ENCODE measurements around the gene VPS39.

The VPS39 gene

DNA sequence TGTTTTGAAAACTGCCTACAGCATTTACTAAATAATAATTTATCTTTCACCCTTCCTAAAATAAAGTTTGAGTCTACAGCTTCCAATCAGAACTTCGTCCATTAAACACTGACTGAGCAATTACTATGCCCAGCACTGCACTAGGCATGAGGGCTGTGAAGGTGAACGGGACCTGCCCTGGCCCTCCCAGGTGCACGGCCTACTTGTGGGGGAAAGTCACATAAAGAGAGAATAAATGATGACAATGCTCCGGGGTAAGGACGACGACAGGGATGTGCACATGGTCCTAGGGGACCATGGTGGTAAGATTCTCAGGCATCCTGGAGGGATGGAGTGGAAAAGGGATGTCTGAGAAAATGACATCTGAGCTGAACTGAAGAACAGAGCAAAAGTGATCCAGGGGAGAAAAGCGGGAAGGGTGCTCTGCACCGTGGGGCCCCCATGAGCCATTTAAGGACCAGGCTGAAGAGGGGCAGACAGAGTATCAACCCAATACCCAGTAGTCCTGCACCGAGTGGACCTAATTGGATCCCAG is 63.2 kb downstream of the VPS39 start:
- no peak overlapping the region for H3K4me3 ChIP-seq (ENCODE audit: low read depth, low read length)
- no peaks in the 10 kb centered on the region for H3K79me2 ChIP-seq (ENCODE audit: control insufficient read depth, insufficient read depth, low read length, unreplicated experiment)
- H2AFZ ChIP-seq (ENCODE audit: low read length, unreplicated experiment), result no peak overlapping the region
- H3K27ac ChIP-seq (ENCODE audit: low read depth, low read length), result no peak overlapping the region
- H3K27me3 ChIP-seq (ENCODE audit: insufficient read depth, low read length), result peaks cover 41% of the 10 kb centered on the region; the same call in 1 of the 2 replicates
- no peaks in the 10 kb centered on the region for H3K36me3 ChIP-seq (ENCODE audit: insufficient read depth, low read length)
- H3K4me1 ChIP-seq (ENCODE audit: control insufficient read depth, insufficient read depth, low read length, unreplicated experiment), result no peaks in the 10 kb centered on the region

DNA sequence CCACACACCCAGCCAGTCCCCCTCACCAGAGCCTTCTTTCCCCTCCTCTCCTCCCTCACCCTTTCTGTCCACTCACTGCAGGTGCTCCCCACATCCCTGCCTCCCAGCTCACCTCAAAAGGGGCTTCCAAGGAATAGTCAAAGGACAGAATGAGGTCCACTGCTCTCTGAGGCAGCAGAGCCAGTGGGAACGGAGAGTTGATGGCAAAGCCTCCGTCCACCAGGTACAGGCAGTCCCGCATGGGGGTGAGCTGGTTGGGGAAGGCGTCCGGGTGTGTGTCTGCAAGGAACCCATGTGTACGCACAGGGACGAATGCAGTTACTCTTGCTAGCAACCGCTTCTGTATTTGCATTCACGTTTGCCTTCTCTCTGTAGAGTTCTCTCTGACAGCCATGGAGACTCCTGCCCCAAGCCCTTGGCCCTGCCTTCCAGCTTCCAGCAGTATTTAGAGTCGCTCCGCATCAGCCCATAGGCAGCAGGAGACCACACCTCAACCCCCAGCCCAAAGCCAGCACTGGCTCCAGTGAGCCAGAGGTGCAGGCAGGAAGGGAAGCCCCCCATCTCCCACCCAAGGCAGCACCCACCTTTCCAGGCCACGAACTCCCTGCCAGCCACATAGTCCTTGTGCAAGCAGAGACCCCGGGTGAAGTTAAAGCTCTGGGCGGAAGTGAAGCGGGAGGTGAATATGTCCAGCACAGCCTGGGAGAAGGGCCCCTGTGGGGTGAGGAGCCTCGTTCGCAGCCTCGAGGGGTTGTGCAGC is 64.1 kb downstream of the VPS39 start:
- Histone ChIP-seq H3K27ac (ENCODE audit: low read depth, low read length) (no peak overlapping the region), H3K36me3 (ENCODE audit: insufficient read depth, low read length) (no peaks in the 10 kb centered on the region), H3K79me2 (ENCODE audit: control insufficient read depth, insufficient read depth, low read length, unreplicated experiment) (no peaks in the 10 kb centered on the region), H2AFZ (ENCODE audit: low read length, unreplicated experiment) (no peak overlapping the region), H3K4me3 (ENCODE audit: low read depth, low read length) (no peak overlapping the region), H3K4me1 (ENCODE audit: control insufficient read depth, insufficient read depth, low read length, unreplicated experiment) (no peaks in the 10 kb centered on the region), H3K27me3 (ENCODE audit: insufficient read depth, low read length) (peaks cover 49% of the 10 kb centered on the region; the same call in 1 of the 2 replicates)

DNA sequence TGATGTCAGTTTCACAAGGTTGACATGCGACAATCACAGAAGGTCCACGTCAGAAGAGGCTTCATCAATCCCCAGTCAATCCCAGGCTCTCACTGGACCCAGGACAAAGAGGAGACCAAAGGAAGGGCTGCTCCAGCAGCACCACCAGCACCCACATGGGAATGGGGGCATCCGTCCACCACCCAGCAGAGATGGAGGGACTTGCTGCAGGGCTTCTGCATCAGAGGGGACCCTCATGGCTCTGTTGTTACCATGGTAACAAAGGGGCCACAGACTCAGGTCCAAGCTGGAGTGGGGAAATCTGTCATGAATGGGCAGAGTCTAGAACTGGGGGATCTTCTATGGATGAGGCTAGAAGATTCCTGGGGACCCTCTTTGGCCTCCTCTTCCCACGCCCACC is 64.7 kb downstream of the VPS39 start:
- H3K4me1 ChIP-seq (ENCODE audit: control insufficient read depth, insufficient read depth, low read length, unreplicated experiment), result no peaks in the 10 kb centered on the region
- H2AFZ ChIP-seq (ENCODE audit: low read length, unreplicated experiment), result no peak overlapping the region
- no peak overlapping the region for H3K27ac ChIP-seq (ENCODE audit: low read depth, low read length)
- no peaks in the 10 kb centered on the region for H3K36me3 ChIP-seq (ENCODE audit: insufficient read depth, low read length)
- H3K79me2 ChIP-seq (ENCODE audit: control insufficient read depth, insufficient read depth, low read length, unreplicated experiment), result no peaks in the 10 kb centered on the region
- H3K4me3 ChIP-seq (ENCODE audit: low read depth, low read length), result no peak overlapping the region
- H3K27me3 ChIP-seq (ENCODE audit: insufficient read depth, low read length), result peaks cover 51% of the 10 kb centered on the region

DNA sequence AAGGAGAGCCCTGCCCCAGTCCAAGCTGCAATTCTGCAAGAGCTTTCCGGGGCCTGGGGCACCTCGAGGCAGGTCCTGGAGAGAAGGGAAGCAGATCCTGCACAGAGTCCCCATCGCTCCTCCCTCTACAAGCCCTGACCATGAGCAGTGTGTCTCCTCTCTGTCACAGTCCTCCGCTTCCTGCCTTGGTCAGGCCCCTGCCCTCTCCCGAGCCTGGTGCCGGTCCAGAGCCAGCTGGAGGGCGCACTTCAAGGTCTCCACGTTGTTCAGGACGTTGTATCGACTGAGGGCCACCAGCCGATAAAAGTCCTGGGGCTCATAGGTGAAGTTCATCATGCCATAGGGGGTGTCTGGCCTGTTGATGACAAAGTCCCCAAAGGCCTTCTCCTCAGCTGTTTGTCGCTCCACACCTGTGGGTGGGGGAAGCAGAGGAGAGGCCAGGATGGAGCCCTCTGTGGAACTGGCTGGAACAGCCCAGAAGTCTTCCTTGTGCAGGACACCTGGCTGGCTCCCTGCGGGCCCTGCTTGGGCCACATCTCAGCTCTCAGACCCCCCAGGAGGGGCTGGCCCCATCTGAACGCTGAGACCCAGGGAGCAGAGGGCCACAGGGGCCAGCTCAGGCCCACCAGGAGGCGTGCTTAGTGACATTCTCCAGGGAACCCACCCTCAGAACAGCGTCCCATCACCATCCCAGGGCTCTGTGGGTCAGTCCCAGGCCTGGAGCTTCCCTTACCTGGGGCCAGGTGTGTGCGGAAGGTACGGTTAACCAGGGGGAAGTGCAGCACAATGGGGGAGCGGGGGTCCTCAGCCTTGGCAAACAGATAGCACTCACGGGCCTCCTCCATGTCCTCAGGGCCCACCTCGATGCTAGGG is 66.1 kb downstream of the VPS39 start:
- Histone ChIP-seq H3K4me1 (ENCODE audit: control insufficient read depth, insufficient read depth, low read length, unreplicated experiment) (no peaks in the 10 kb centered on the region), H3K27ac (ENCODE audit: low read depth, low read length) (no peak overlapping the region), H2AFZ (ENCODE audit: low read length, unreplicated experiment) (no peak overlapping the region), H3K36me3 (ENCODE audit: insufficient read depth, low read length) (no peaks in the 10 kb centered on the region), H3K4me3 (ENCODE audit: low read depth, low read length) (no peak overlapping the region), H3K27me3 (ENCODE audit: insufficient read depth, low read length) (peaks cover 52% of the 10 kb centered on the region), H3K79me2 (ENCODE audit: control insufficient read depth, insufficient read depth, low read length, unreplicated experiment) (no peaks in the 10 kb centered on the region)

DNA sequence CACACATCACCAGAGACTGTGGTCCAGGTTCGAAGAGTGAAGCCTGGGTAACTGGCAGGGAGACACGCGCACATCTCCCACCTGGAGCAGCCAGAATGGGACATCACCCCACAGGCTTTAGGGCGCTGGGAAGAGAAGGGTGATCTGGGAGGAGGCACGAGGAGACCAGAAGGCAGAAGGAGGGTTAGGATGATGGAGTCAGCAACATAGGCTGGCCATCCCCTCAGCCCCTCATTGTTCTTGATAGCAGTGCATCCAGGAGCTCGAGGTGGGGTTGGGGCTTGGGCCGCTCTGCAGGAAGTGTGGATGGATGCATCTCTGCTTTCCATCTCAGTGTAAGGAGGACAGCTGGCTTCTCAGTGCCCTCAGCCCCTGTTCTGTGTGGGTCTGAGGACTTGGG is 66.9 kb downstream of the VPS39 start:
- H2AFZ ChIP-seq (ENCODE audit: low read length, unreplicated experiment), result no peak overlapping the region
- no peak overlapping the region for H3K4me3 ChIP-seq (ENCODE audit: low read depth, low read length)
- no peaks in the 10 kb centered on the region for H3K36me3 ChIP-seq (ENCODE audit: insufficient read depth, low read length)
- no peaks in the 10 kb centered on the region for H3K4me1 ChIP-seq (ENCODE audit: control insufficient read depth, insufficient read depth, low read length, unreplicated experiment)
- H3K79me2 ChIP-seq (ENCODE audit: control insufficient read depth, insufficient read depth, low read length, unreplicated experiment), result no peaks in the 10 kb centered on the region
- no peak overlapping the region for H3K27ac ChIP-seq (ENCODE audit: low read depth, low read length)
- peaks cover 53% of the 10 kb centered on the region for H3K27me3 ChIP-seq (ENCODE audit: insufficient read depth, low read length)

DNA sequence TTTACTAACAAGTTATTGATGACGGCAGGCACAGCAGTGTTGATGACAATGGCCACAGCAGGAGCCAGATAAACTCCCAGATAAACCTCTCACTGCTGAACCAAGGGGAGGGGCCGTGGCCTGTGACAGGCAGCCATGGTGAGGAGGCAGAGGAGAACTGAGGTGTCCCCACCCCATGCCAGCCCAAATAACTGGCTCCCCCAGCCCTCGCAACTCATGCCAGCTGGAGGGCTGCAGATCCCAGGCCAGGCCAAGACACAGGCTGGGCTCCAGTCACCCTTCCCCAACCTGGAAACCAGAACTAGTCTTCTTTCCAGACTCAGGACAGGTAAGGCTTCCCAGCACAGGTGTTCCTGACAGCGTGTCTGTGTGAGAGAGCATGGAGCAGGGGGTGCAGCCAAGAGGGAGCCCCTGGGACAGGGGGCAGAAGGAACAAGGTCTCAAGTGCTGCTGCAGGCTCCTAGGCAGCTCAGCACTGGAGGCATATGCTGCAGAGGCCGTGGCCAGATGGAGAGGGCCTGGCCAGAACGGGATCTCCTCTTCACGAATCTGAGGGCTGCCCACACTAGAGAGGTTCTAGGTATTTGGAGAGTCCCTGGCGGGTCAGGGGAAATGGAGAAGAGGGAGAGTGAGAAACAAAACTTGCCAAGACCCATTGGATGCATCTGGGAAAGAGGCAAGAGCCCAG is 67.6 kb downstream of the VPS39 start:
- Histone ChIP-seq H3K27me3 (ENCODE audit: insufficient read depth, low read length) (peaks cover 48% of the 10 kb centered on the region), H3K4me1 (ENCODE audit: control insufficient read depth, insufficient read depth, low read length, unreplicated experiment) (no peaks in the 10 kb centered on the region), H3K79me2 (ENCODE audit: control insufficient read depth, insufficient read depth, low read length, unreplicated experiment) (no peaks in the 10 kb centered on the region)

DNA sequence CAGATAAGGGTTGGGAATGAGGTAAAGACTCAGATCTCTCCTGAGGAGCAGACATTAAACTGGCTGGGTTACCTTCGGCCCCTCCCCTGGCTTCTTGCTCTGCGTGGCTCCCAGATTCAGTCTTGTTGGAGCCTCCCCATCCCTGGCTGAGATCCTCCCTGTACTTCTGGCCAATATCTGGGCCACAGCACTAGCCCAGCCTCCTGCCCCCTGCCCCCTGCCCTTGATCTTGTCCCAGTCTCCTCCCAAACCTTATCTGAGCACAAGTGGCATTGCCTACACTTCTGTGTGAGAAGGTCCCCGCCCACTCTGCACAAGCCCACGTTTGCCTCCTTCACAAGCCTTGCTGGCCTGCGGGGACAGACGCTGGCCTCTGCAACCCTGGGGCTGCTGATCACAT is 68.5 kb downstream of the VPS39 start:
- H3K4me3 ChIP-seq (ENCODE audit: low read depth, low read length), result no peak overlapping the region
- no peak overlapping the region for H2AFZ ChIP-seq (ENCODE audit: low read length, unreplicated experiment)
- no peak overlapping the region for H3K27ac ChIP-seq (ENCODE audit: low read depth, low read length)
- H3K27me3 ChIP-seq (ENCODE audit: insufficient read depth, low read length), result peaks cover 38% of the 10 kb centered on the region
- no peaks in the 10 kb centered on the region for H3K36me3 ChIP-seq (ENCODE audit: insufficient read depth, low read length)
- no peaks in the 10 kb centered on the region for H3K4me1 ChIP-seq (ENCODE audit: control insufficient read depth, insufficient read depth, low read length, unreplicated experiment)
- H3K79me2 ChIP-seq (ENCODE audit: control insufficient read depth, insufficient read depth, low read length, unreplicated experiment), result no peaks in the 10 kb centered on the region

More for the DNA sequence above, 67.6 kb downstream of the VPS39 start:
- Histone ChIP-seq H2AFZ (ENCODE audit: low read length, unreplicated experiment) (no peak overlapping the region), H3K4me3 (ENCODE audit: low read depth, low read length) (no peak overlapping the region), H3K27ac (ENCODE audit: low read depth, low read length) (no peak overlapping the region), H3K36me3 (ENCODE audit: insufficient read depth, low read length) (no peaks in the 10 kb centered on the region)

DNA sequence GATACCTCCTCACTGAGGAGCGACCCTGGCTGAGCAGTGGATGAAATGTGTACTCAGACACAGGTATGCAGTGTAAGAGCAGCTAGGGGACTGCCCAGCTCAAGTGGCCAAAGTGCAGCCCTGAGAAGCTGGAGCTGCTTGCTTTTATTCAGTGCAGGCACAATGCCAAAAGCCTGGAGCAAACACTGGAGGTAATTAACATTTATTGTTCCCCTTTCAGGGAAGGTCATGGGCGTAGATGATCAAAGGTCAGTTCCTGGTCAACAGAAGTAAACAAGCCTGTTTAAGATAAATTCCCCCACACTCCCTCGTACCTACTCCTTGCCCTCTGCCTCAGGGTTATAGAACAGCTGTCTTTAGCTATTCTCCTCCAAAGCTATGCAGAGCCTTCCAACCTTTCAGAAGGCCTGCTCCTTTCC is 69.1 kb downstream of the VPS39 start:
- no peaks in the 10 kb centered on the region for H3K79me2 ChIP-seq (ENCODE audit: control insufficient read depth, insufficient read depth, low read length, unreplicated experiment)
- H3K4me3 ChIP-seq (ENCODE audit: low read depth, low read length), result no peak overlapping the region
- H2AFZ ChIP-seq (ENCODE audit: low read length, unreplicated experiment), result no peak overlapping the region
- H3K27me3 ChIP-seq (ENCODE audit: insufficient read depth, low read length), result peaks cover 34% of the 10 kb centered on the region
- no peak overlapping the region for H3K27ac ChIP-seq (ENCODE audit: low read depth, low read length)
- H3K36me3 ChIP-seq (ENCODE audit: insufficient read depth, low read length), result no peaks in the 10 kb centered on the region
- no peaks in the 10 kb centered on the region for H3K4me1 ChIP-seq (ENCODE audit: control insufficient read depth, insufficient read depth, low read length, unreplicated experiment)

DNA sequence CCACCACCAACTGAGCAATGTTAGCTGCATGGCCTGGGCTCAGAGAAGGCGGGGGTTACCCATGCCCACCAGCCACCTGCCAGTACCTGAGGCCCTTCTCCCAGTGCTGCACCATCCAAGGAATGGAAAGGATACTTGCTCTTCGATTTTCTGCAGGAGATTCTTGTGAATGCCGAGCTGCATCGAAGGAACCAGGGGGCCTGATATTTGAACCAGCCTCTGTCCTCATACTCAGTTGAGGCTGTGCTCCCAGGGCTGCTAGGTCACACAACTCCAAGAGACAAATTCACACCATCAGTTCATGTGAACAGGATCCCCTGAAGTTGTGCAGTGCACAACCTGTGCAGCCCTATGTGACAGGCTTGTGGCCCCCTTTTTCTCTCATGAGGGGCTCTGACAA is 69.7 kb downstream of the VPS39 start:
- Histone ChIP-seq H3K4me1 (ENCODE audit: control insufficient read depth, insufficient read depth, low read length, unreplicated experiment) (no peaks in the 10 kb centered on the region), H3K27me3 (ENCODE audit: insufficient read depth, low read length) (peaks cover 34% of the 10 kb centered on the region), H3K36me3 (ENCODE audit: insufficient read depth, low read length) (no peaks in the 10 kb centered on the region), H3K27ac (ENCODE audit: low read depth, low read length) (no peak overlapping the region), H2AFZ (ENCODE audit: low read length, unreplicated experiment) (no peak overlapping the region), H3K79me2 (ENCODE audit: control insufficient read depth, insufficient read depth, low read length, unreplicated experiment) (no peaks in the 10 kb centered on the region), H3K4me3 (ENCODE audit: low read depth, low read length) (no peak overlapping the region)

DNA sequence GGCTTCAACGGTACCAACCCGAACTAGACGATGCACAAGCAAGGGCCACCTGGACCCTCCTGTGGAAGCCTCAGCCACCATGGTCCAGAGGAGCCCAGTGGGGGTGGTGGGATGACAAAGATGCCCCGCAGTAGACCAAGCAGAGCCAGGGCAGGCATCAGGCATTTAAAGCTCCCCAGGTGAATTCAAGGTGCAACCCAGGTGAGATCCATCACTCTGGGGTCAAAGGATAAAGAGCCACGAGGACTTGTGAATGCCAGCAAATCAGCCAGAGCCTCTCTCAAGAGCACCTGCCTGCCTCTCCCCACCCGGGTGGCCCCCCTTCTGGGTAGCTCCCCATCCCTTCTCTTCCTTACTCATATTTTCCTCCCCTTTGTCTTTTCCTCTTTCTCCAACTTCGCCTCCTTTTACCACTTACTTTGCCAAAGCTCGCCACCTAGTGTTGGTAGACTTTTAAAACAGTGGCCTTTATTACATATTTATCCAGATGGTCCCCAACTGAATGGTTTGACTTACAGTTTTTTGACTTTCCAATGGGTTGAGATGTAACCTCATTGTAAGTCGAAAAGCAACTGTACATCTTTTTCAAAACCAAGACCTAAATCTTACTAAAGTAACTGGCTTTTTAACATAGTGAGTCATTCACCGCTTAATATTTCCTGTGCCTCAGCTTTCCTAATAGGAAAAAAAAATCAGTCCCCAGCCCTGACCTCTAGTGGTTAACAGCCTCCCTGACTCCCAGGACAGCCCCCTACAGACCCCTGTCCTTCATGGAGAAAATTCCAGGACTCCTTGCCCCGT is 70.4 kb downstream of the VPS39 start:
- Histone ChIP-seq H3K36me3 (ENCODE audit: insufficient read depth, low read length) (no peaks in the 10 kb centered on the region), H3K4me3 (ENCODE audit: low read depth, low read length) (no peak overlapping the region), H3K27ac (ENCODE audit: low read depth, low read length) (no peak overlapping the region), H3K79me2 (ENCODE audit: control insufficient read depth, insufficient read depth, low read length, unreplicated experiment) (no peaks in the 10 kb centered on the region), H2AFZ (ENCODE audit: low read length, unreplicated experiment) (no peak overlapping the region), H3K4me1 (ENCODE audit: control insufficient read depth, insufficient read depth, low read length, unreplicated experiment) (no peaks in the 10 kb centered on the region), H3K27me3 (ENCODE audit: insufficient read depth, low read length) (peaks cover 34% of the 10 kb centered on the region)
